BE2C (cell line): ENCODE measurements around the gene NGEF.

Experiments used
- DNase-seq: peaks from one replicate; pipeline ENCODE4 v3.0.0-alpha.2; 2020
- H3K27me3 ChIP-seq: fragments of 250-450 bp; sonication (Bioruptor Pico); 2 replicates; pipeline ENCODE4 v1.5.1; 2020; ENCODE audit warnings: mild to moderate bottlenecking
- H3K36me3 ChIP-seq: fragments of 250-450 bp; sonication (Bioruptor Pico); 2 replicates; pipeline ENCODE4 v1.5.1; 2020; ENCODE audit warnings: mild to moderate bottlenecking
- H3K4me1 ChIP-seq: fragments of 250-450 bp; sonication (Bioruptor Pico); 2 replicates; pipeline ENCODE4 v1.5.1; 2020
- H3K4me3 ChIP-seq: 2 replicates; pipeline ENCODE4 v1.5.1; 2011; ENCODE audit warnings: low read depth, low read length
- H3K9me3 ChIP-seq: fragments of 250-450 bp; sonication (Bioruptor Pico); 2 replicates; pipeline ENCODE4 v1.5.1; 2020
- TF ChIP-seq, protein P1 (sequence below): IDR thresholded peaks from 2 replicates; pipeline ENCODE4 v1.5.1; 2012; ENCODE audit warnings: mild to moderate bottlenecking, low read depth, low read length

Gene NGEF

DNA sequence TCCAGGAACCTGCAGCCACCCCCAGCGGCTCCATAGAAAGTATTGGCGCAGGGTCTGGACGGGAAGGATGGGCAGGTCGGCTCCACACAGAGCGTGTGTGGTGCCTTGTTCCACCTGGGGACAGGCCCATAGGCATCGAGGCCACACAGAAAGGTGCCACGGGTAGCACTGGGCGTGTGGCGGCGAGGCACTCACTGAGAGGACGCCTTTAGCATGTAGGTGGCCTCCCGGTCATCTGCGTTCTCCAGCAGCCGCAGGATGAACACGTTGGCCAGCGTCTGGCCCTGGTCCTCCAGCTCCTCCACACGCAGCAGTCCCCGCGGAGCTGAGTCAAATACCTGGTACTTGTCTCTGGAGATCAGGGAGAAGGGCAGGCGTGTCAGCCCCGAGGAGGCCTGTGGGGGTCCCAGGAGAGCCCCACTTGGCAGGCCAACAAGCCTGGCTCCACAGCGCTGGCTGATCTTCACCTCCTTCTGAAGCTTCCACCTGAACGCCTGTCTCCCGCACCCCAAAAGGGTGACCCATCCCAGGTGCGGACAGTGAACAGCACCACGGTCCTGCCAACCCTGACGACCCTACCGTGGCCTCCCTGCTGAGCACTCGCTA, 129.8 kb downstream of the NGEF start:
- Histone ChIP-seq H3K27me3 (no peaks in the 10 kb centered on the region), H3K4me3 (no peak overlapping the region), H3K9me3 (no peaks in the 10 kb centered on the region), H3K36me3 (no peaks in the 10 kb centered on the region), H3K4me1 (no peaks in the 10 kb centered on the region)
- TF ChIP-seq, protein P1, sequence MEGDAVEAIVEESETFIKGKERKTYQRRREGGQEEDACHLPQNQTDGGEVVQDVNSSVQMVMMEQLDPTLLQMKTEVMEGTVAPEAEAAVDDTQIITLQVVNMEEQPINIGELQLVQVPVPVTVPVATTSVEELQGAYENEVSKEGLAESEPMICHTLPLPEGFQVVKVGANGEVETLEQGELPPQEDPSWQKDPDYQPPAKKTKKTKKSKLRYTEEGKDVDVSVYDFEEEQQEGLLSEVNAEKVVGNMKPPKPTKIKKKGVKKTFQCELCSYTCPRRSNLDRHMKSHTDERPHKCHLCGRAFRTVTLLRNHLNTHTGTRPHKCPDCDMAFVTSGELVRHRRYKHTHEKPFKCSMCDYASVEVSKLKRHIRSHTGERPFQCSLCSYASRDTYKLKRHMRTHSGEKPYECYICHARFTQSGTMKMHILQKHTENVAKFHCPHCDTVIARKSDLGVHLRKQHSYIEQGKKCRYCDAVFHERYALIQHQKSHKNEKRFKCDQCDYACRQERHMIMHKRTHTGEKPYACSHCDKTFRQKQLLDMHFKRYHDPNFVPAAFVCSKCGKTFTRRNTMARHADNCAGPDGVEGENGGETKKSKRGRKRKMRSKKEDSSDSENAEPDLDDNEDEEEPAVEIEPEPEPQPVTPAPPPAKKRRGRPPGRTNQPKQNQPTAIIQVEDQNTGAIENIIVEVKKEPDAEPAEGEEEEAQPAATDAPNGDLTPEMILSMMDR = no peak
- DNase-seq = no peak

DNA sequence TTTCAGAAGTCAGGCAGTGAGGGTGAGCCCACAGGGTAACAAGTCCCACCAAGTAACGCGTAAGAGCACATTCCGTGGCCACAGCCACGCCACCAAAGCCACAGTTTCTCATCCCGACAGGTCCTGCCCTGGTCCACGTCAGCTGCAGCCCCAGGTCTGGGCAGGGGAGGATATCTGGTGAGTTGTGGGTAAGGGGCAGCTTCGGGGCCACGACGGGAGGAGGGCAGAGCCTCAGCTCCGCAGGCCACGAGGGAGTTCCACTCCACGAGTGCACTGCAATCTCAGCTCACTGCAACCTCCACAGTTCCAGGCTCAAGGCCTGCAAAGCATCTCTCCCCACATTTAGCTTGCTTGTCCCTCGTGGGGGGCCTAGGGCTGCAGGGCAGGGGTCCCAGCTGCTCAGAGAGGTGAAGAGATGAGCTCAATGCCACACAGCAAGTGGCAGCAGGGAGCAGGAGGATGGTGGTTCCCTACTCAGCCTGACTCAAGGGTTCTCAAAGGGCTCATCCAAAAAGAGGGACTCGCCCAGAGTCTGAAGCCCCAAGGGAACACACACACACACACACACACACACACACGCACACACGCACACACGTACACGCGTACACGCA, 130.4 kb downstream of the NGEF start:
- Histone ChIP-seq H3K9me3 (no peaks in the 10 kb centered on the region), H3K4me3 (no peak overlapping the region), H3K27me3 (no peaks in the 10 kb centered on the region), H3K36me3 (no peaks in the 10 kb centered on the region), H3K4me1 (no peaks in the 10 kb centered on the region)
- TF ChIP-seq, protein P1 = no peak
- no peak for DNase-seq

DNA sequence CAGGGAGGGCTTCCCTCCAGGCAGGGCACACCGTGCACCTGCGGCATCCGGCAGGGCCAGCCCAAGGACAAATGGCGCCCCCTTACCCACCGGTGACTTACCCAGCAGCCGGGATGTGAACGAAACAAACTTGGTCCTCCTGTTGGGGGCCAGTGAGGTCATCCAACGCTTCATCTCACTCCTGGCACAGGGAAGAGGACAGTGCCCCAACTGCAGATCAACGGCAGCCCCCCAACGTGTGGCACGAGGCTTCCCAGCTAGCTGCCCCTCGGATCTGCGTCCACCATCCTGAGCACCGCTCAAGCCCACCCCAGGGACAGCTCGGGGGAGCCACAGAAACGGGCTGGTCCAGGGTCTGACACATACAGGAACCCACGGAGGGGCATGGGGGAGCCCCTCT, 131.0 kb downstream of the NGEF start:
- H3K9me3 ChIP-seq = no peaks in the 10 kb centered on the region
- H3K4me3 ChIP-seq = no peak overlapping the region
- TF ChIP-seq, protein P1 = no peak
- H3K27me3 ChIP-seq = peaks cover 3% of the 10 kb centered on the region; the same call in 1 of the 2 replicates
- no peak for DNase-seq
- H3K4me1 ChIP-seq = no peaks in the 10 kb centered on the region
- no peaks in the 10 kb centered on the region for H3K36me3 ChIP-seq

DNA sequence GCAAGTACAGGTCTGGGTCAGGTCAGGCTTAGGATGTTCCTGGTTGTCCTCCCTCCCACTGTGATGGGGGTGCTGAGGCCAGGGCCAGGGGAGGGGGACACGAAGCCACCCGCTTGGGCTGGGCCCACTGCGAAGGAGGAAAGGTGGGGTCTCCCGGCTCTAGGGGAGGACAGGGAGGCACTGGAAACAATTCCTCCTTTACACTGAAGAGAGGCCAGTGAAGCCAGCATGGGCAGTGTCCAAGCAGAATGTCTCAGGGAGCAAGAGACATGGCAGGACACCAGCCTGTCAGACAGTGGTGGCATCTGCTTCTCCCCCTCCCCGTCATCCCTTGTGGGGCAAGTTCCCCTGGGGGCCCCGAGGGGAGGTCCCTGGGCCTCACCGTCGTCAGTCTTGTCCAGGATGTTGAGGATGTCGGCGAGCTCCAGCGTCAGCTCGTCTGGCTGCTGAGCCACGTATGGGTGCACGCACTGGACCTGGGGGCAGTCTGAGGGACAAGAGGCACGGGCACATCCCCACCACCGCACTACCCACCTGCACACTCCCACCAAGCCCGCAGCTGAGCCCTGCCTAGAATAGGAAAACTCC, 132.2 kb downstream of the NGEF start:
- peaks cover 13% of the 10 kb centered on the region for H3K27me3 ChIP-seq
- TF ChIP-seq, protein P1 = no peak
- no peak for DNase-seq
- H3K4me3 ChIP-seq = no peak overlapping the region
- no peaks in the 10 kb centered on the region for H3K4me1 ChIP-seq
- H3K36me3 ChIP-seq = no peaks in the 10 kb centered on the region
- no peaks in the 10 kb centered on the region for H3K9me3 ChIP-seq

DNA sequence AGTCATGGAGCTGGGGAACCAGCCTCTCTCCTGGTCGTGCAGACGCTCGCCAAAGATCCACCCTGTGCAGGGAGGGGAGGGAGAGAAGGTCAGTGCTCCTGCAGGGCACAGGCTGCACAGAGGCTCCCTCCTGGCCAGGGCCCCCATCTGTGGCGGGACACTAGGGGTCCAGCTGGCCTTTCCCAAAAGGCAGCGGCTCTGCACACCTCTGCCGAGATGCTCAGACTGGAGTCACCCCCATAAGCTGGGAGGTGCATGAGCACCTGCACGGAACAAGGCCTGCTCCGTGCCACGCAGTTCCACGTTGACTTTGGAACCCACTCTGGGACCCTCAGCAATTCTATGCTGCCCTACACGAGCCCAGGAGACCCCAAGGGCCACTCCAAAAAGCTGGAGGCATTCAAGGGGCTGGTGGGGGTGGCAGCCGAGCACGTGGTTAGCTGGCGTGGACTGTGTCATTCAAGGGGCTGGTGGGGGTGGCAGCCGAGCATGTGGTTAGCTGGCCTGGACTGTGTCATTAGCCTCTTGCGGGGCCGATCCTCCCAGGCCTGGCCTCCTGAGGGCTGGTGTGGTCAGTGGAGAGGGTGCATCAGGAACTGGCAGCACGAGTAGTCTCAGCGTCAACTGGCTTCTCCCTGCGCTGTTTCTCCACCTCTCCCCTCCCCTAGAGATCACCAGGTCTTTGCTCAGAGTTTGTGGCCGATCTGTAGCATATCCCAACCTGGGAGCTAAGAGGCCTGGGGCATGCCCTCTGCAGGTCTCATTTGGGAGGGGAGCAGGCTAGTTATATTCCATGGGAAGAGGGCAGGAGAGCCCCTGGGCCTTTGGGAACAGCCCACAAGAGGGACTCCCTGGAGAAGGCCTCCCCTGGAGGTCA, 133.2 kb downstream of the NGEF start:
- TF ChIP-seq, protein P1 = no peak
- no peaks in the 10 kb centered on the region for H3K4me1 ChIP-seq
- H3K4me3 ChIP-seq = no peak overlapping the region
- H3K36me3 ChIP-seq = no peaks in the 10 kb centered on the region
- H3K9me3 ChIP-seq = no peaks in the 10 kb centered on the region
- peaks cover 20% of the 10 kb centered on the region for H3K27me3 ChIP-seq
- no peak for DNase-seq
